ENCODE measurements around the gene ZDHHC14. TPM values are rescaled to one million over a fixed set of nuclear protein-coding genes. Genes with fewer than 3 reads are reported as not detected.

ZDHHC14 gene
- total RNA-seq, 4 donors from 2014 or later, result 7.3 to 14.4 (median 8.1) TPM

GRCh38 chr6:157396026-157396425 is 15.0 kb downstream of the ZDHHC14 start:
- TF ChIP-seq POLR2AphosphoS5 (IDR thresholded peaks at IDR 0.05), result no peak
- no peak for TF ChIP-seq EP300 (IDR thresholded peaks at IDR 0.05)
- TF ChIP-seq, protein P1, sequence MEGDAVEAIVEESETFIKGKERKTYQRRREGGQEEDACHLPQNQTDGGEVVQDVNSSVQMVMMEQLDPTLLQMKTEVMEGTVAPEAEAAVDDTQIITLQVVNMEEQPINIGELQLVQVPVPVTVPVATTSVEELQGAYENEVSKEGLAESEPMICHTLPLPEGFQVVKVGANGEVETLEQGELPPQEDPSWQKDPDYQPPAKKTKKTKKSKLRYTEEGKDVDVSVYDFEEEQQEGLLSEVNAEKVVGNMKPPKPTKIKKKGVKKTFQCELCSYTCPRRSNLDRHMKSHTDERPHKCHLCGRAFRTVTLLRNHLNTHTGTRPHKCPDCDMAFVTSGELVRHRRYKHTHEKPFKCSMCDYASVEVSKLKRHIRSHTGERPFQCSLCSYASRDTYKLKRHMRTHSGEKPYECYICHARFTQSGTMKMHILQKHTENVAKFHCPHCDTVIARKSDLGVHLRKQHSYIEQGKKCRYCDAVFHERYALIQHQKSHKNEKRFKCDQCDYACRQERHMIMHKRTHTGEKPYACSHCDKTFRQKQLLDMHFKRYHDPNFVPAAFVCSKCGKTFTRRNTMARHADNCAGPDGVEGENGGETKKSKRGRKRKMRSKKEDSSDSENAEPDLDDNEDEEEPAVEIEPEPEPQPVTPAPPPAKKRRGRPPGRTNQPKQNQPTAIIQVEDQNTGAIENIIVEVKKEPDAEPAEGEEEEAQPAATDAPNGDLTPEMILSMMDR (IDR thresholded peaks at IDR 0.05), result no peak
- TF ChIP-seq POLR2A (IDR thresholded peaks at IDR 0.05), result no peak
- Histone ChIP-seq H3K4me3 (no peak overlapping the region), H3K27ac (no peak overlapping the region), H3K9me3 (peaks cover 0 to 6% (median 0%) of the 10 kb centered on the region in 3 donors), H3K36me3 (no peaks in the 10 kb centered on the region), H3K4me1 (no peaks in the 10 kb centered on the region), H3K27me3 (no peaks in the 10 kb centered on the region)
- ATAC-seq, result no peak
- 82% methylated on average over 3 of the region's 3 CpGs; no CpG with 5 or more reads in 1 of the 2 donors for WGBS, 2 donors (ENCODE audit: low coverage in 1 of 2)

- Histone ChIP-seq H3K4me1 (no peaks in the 10 kb centered on the region), H3K4me3 (no peak overlapping the region), H3K9me3 (no peaks in the 10 kb centered on the region), H3K27ac (no peak overlapping the region), H3K27me3 (no peaks in the 10 kb centered on the region), H3K36me3 (no peaks in the 10 kb centered on the region)
- WGBS, 2 donors (ENCODE audit: low coverage in 1 of 2), result 96 to 100% methylated on average over 1 to 5 of the region's 9 CpGs
- TF ChIP-seq EP300 (IDR thresholded peaks at IDR 0.05), result no peak
- TF ChIP-seq, protein P1 (IDR thresholded peaks at IDR 0.05), result no peak
- TF ChIP-seq POLR2A (IDR thresholded peaks at IDR 0.05), result no peak
- no peak for TF ChIP-seq POLR2AphosphoS5 (IDR thresholded peaks at IDR 0.05)
- ATAC-seq, result no peak
These were observed 16.7 kb downstream of the ZDHHC14 start for GRCh38 chr6:157397660-157398059.

DNA sequence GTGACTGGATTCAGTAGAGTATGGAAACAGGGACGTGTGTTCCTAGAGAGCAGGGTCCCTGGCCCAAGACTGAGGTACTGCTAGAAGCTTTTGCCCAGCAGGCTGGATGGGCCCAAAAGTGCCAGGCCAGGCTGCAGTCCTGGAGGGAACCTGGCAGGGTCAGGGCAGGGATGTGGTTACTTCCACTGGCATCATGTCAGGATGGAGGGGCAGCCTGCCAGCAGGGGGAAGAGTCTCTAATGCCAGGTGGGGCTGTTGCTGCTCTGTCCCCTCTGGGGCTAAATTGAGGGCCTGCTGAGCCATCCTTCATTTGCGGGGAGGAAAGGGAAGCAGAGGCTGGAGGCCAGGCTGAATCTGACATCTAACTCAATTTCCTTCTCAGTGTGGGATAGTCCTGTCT is 17.2 kb downstream of the ZDHHC14 start:
- no peak for ATAC-seq
- 90% methylated on average over 1 of the region's 2 CpGs; no CpG with 5 or more reads in 1 of the 2 donors for WGBS, 2 donors (ENCODE audit: low coverage in 1 of 2)

GRCh38 chr6:157400676-157401075 is 19.7 kb downstream of the ZDHHC14 start:
- ATAC-seq, result no peak
- Histone ChIP-seq H3K9me3 (no peaks in the 10 kb centered on the region), H3K4me3 (no peak overlapping the region), H3K27ac (no peak overlapping the region), H3K36me3 (no peaks in the 10 kb centered on the region), H3K27me3 (no peaks in the 10 kb centered on the region), H3K4me1 (no peaks in the 10 kb centered on the region)
- TF ChIP-seq POLR2A (IDR thresholded peaks at IDR 0.05) (no peak), EP300 (IDR thresholded peaks at IDR 0.05) (no peak), POLR2AphosphoS5 (IDR thresholded peaks at IDR 0.05) (no peak)
- TF ChIP-seq, protein P1 (IDR thresholded peaks at IDR 0.05), result no peak
- 80% methylated on average over 7 of the region's 7 CpGs; no CpG with 5 or more reads in 1 of the 2 donors for WGBS, 2 donors (ENCODE audit: low coverage in 1 of 2)

More for the DNA sequence above, 17.2 kb downstream of the ZDHHC14 start:
- H3K36me3 ChIP-seq, result no peaks in the 10 kb centered on the region
- no peak for TF ChIP-seq POLR2AphosphoS5 (IDR thresholded peaks at IDR 0.05)
- TF ChIP-seq, protein P1 (IDR thresholded peaks at IDR 0.05), result no peak
- no peak for TF ChIP-seq POLR2A (IDR thresholded peaks at IDR 0.05)
- no peak for TF ChIP-seq EP300 (IDR thresholded peaks at IDR 0.05)
- H3K27ac ChIP-seq, result no peak overlapping the region
- H3K27me3 ChIP-seq, result no peaks in the 10 kb centered on the region
- no peaks in the 10 kb centered on the region for H3K4me1 ChIP-seq
- H3K4me3 ChIP-seq, result no peak overlapping the region
- no peaks in the 10 kb centered on the region for H3K9me3 ChIP-seq

DNA sequence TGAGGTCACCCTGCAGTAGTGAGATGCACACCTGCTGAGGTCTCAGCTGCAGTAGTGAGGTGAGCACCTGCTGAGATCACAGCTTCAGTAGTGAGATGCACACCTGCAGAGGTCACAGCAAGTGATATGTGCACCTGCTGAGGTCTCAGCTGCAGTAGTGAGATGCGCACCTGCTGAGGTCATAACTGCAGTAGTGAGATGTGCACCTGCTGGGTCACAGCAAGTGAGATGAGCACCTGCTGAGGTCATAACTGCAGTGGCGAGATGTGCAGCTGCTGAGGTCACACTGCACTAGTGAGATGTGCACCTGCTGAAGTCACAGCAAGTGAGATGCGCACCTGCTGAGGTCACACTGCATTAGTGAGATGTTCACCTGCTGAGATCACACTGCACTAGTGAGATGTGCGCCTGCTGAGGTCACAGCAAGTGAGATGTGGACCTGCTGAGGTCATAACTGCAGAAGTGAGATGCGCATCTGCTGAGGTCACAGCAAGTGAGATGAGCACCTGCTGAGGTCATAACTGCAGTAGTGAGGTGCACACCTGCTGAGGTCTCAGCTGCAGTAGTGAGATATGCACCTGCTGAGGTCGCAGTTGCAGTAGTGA is 20.8 kb downstream of the ZDHHC14 start:
- no peaks in the 10 kb centered on the region for H3K36me3 ChIP-seq
- no peak for ATAC-seq

More for the DNA sequence above, 20.8 kb downstream of the ZDHHC14 start:
- 87 to 94% methylated on average over 3 of the region's 6 CpGs for WGBS, 2 donors (ENCODE audit: low coverage in 1 of 2)
- Histone ChIP-seq H3K4me3 (no peak overlapping the region), H3K27me3 (no peaks in the 10 kb centered on the region), H3K4me1 (no peaks in the 10 kb centered on the region), H3K27ac (no peak overlapping the region), H3K9me3 (no peaks in the 10 kb centered on the region)
- TF ChIP-seq POLR2A (IDR thresholded peaks at IDR 0.05) (no peak), POLR2AphosphoS5 (IDR thresholded peaks at IDR 0.05) (no peak), EP300 (IDR thresholded peaks at IDR 0.05) (no peak)
- TF ChIP-seq, protein P1 (IDR thresholded peaks at IDR 0.05), result no peak
